ENCODE measurements around the gene PRLR.

DNA sequence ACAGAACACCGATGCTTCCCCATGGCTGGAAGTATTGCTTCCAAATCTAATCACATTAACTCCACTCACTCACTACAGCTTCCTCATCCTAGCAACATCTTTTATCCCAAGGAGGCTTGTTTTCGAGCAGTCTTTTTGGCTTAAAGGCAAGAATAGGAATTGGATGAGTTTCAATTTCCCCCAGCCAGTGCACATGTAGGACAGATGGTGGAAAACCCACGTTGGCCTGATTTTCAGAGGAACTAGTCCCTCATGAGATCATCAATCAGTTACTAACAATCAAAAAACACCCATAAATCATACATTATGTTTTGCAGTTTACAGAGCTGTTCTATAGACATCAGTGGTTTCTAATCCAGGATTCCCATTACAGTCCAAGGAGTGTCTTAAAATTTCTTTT lies 134.1 kb downstream of the PRLR start:
- no peak for TF ChIP-seq CTCF (IDR thresholded peaks at IDR 0.05; ENCODE audit: low read depth, low read length)
- no peak for TF ChIP-seq EZH2phosphoT487 (IDR thresholded peaks at IDR 0.05; ENCODE audit: low read depth)

All from OCI-LY3 (cell line).